Measurements from ENCODE around the gene THSD4. TPM values are rescaled to one million over a fixed set of nuclear protein-coding genes. Genes with fewer than 3 reads are reported as not detected.

THSD4 gene
- total and polyA plus RNA-seq, 9 of the 15 experiments (the other 6 are each of a cell fraction or from before 2014, with no cell fraction given), result 0.04 TPM; not detected in 5

DNA sequence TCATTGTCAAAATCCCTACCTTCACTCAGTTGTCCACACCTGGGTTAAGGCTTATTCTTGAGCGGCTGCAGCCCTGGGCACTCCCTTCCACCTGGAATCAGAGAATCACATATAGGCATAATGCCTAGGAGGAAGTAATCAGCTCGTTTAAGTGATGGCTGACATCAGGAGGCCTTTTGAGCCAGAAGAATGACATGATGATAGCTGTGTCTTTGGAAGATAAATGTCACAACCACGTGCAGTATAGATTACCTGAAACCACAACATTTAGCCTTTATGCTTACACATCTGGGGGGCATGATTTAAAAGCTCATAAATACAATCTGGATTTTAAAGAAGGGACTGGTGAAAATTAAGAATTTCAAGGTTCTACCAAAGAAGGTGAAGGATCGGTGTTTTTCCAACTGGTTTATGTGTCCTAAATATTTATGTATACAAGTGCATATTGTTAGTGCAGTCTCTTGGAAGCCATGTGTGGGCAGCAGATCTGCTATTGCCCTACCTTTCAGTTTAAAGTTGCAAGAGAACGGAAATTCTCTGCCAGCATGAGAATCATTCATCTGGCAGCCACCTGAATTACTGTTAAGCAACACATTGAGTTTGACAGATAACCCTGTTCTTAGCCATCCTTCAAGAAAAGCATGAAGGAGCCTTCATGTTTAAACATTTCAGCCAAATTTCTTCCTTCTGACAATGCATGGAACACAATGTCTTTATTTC lies 531.7 kb downstream of the THSD4 start:
- 1% methylated on average over 5 of the region's 5 CpGs for WGBS (ENCODE audit: insufficient coverage, low coverage, missing lambda C conversion rate)
- ChIA-PET POLR2A (no interaction called here), CTCF (ENCODE audit: low intra/inter-chr PET ratio) (no interaction called here)
- no TSS peak for BruUV-seq (replicated peaks)
- no peak overlapping the region for H3K27ac ChIP-seq (ENCODE audit: extremely low read depth, low read depth, low read length)
- FAIRE-seq (no peak), ATAC-seq (no peak), DNase-seq (ENCODE audit: extremely low read depth in 1 of 4, low spot score in 3 of 4) (no peak)
- H3K9ac ChIP-seq (ENCODE audit: insufficient read depth in 1 of 2, low read depth in 2 of 2, low read length in 2 of 2), result no peak overlapping the region
- no peaks in the 10 kb centered on the region for H3K79me2 ChIP-seq (ENCODE audit: control insufficient read depth, insufficient read depth, low read length)
- in situ Hi-C loops (cut with MboI), result no loop called here
- H2AFZ ChIP-seq (ENCODE audit: low read depth, low read length), result no peak overlapping the region
- no peaks in the 10 kb centered on the region for H3K9me3 ChIP-seq (replicated peaks; ENCODE audit: control insufficient read depth, insufficient read depth, low read depth, low read length)
- intact Hi-C loops (cut with micrococcal nuclease), result no loop called here
- no peak overlapping the region for H3K4me2 ChIP-seq (ENCODE audit: insufficient read depth, low read length)
- TF ChIP-seq HNRNPLL (IDR thresholded peaks at IDR 0.05; ENCODE audit: low read depth, low read length, poor library complexity, severe bottlenecking), result no peak
- TF ChIP-seq RB1 (IDR thresholded peaks at IDR 0.05; ENCODE audit: low read depth), result no peak
- no peak for TF ChIP-seq FOXJ3 (CRISPR knock-in tag; IDR thresholded peaks at IDR 0.05)
- TF ChIP-seq ZNF133 (CRISPR knock-in tag; IDR thresholded peaks at IDR 0.05), result no peak
- no peak for TF ChIP-seq NR2C2 (CRISPR knock-in tag; IDR thresholded peaks at IDR 0.05)
- TF ChIP-seq NR2C2 (tag; IDR thresholded peaks at IDR 0.05), result no peak
- TF ChIP-seq ELF4 (CRISPR knock-in tag; IDR thresholded peaks at IDR 0.05), result no peak
- no peak for TF ChIP-seq TCF7 (IDR thresholded peaks at IDR 0.05; ENCODE audit: borderline replicate concordance)
- TF ChIP-seq ETV1 (tag; conservative IDR thresholded peaks at IDR 0.05; ENCODE audit: low read depth), result no peak
- TF ChIP-seq PHF8 (IDR thresholded peaks at IDR 0.05; ENCODE audit: borderline replicate concordance, low read length), result no peak
- TF ChIP-seq KLF1 (tag; IDR thresholded peaks at IDR 0.05), result no peak
- TF ChIP-seq TEAD4 (IDR thresholded peaks at IDR 0.05; ENCODE audit: low read length), result no peak
- no peak for TF ChIP-seq TEAD4 (CRISPR knock-in tag; IDR thresholded peaks at IDR 0.05; ENCODE audit: borderline replicate concordance)
- TF ChIP-seq KHSRP (IDR thresholded peaks at IDR 0.05), result no peak
- no peaks in the 10 kb centered on the region; a peak in 1 of 5 replicates for H3K4me1 ChIP-seq (replicated peaks in 1 of 2; ENCODE audit: control insufficient read depth in 2 of 2, insufficient read depth in 2 of 2, low read length in 2 of 2)
- H3K4me3 ChIP-seq, result no peak overlapping the region
- no peaks in the 10 kb centered on the region for H3K9me1 ChIP-seq (ENCODE audit: control insufficient read depth, insufficient read depth, low read length)
- no peaks in the 10 kb centered on the region for H3K36me3 ChIP-seq (ENCODE audit: control insufficient read depth, insufficient read depth, low read length)
- no peaks in the 10 kb centered on the region for H3K27me3 ChIP-seq (ENCODE audit: control insufficient read depth in 2 of 2, insufficient read depth in 2 of 2, low read length in 2 of 2)
- H4K20me1 ChIP-seq (replicated peaks; ENCODE audit: control insufficient read depth, insufficient read depth, low read length), result no peaks in the 10 kb centered on the region
